ENCODE results near the gene SNX33. TPM values are rescaled to one million over a fixed set of nuclear protein-coding genes. Genes with fewer than 3 reads are reported as not detected.
A peak's percentile ranks its signal among the peaks of the same experiment; 100 is the strongest.

SNX33 gene
- total and polyA plus RNA-seq, 3 donors from 2014 or later = 8.3 to 11.5 (median 10.5) TPM

DNA sequence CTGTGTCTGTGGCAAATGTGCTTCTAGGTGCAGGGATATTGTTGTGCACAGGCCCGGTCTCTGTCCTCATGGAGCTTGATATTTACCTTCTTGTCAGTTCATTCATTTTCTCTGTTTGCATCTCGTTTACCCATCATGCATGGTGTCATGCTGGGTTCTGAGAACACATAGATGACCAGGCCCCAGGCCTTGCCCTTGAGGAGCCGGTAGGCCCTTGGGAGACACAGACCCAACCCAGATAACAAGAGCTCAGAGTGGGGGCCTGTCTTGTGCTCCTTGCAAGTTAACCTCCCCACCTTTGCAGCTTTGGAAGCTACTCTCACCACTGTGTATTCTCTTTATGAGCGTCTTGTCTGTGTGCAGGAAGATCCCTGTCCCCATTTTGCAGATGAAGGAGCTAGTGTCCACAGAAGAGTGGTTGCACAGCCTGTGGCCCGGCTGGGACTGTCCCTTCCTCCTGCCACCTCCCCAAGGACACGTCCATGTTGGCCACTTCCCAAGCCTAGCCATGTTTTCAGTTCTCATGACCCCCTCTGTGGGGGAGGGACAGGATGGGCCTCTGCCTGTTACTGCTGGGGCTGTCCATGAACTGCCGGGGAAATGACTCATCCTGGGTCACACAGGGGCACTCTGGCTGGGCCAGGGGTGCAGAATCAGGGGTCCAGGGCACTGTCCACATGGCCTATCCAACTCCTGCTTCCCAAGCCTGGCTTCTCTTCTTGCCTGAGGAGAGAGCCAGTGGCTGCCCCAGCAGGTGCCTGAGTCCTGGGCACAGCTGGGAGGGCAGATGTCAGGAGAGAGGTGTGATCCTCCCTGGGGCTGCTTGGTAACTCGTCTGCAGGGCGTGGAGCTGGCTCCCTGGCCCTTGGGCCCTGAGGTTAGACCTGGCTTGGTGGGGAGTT is 3.4 kb downstream of the SNX33 start:
- Histone ChIP-seq H3K4me1 (peaks cover 46% of the 10 kb centered on the region), H3K4me3 (no peak overlapping the region), H3K36me3 (ENCODE audit: low read depth, missing control alignments) (no peaks in the 10 kb centered on the region), H3K27me3 (no peaks in the 10 kb centered on the region), H3K9me3 (no peaks in the 10 kb centered on the region), H3K27ac (no peak overlapping the region)
- DNase-seq = peak; percentile 51
- TF ChIP-seq, protein P1, sequence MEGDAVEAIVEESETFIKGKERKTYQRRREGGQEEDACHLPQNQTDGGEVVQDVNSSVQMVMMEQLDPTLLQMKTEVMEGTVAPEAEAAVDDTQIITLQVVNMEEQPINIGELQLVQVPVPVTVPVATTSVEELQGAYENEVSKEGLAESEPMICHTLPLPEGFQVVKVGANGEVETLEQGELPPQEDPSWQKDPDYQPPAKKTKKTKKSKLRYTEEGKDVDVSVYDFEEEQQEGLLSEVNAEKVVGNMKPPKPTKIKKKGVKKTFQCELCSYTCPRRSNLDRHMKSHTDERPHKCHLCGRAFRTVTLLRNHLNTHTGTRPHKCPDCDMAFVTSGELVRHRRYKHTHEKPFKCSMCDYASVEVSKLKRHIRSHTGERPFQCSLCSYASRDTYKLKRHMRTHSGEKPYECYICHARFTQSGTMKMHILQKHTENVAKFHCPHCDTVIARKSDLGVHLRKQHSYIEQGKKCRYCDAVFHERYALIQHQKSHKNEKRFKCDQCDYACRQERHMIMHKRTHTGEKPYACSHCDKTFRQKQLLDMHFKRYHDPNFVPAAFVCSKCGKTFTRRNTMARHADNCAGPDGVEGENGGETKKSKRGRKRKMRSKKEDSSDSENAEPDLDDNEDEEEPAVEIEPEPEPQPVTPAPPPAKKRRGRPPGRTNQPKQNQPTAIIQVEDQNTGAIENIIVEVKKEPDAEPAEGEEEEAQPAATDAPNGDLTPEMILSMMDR (IDR thresholded peaks at IDR 0.05) = no peak
- no peak for TF ChIP-seq POLR2A (IDR thresholded peaks at IDR 0.05)
- intact Hi-C loops (cut with DNase I; ENCODE audit: low total_unique reads) = no loop called here
- WGBS, 2 donors = 41% methylated on average over 6 to 9 of the region's 9 CpGs

DNA sequence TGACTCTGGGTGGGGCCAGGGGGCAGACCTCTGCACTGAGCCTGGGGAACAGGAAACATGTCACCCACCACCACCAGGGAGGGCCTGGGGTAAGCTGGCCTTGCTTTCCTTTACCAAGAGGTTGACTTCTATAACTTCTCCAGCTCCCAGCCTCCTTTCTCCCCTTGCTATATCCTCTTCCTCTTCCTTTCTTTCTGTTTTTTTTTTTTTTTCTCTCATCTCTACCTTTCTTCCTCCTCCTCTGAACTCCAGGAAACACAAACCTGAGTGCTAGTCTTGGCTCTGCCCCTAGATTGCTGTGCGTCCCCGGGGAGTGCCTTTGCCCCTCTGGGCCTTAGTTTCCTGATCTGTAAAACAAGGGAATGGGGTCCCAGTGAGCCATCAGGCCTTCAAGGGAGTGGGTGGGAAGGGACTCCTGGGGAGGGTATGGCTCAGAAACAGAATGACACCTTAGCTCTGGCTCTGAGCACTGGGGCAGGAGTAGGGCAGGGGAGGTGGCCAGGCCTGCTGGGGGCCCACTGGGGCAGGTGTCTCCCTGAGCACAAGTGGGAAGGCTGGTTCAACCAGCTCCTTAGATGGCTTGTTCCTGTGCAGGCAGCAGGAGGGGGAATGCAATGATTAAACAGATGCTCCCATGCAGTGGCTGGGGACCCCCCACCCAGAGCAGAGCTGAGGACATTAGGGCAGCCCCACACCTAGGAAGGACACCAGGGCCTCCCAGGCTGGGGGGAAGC is 4.3 kb downstream of the SNX33 start:
- TF ChIP-seq, protein P1 (IDR thresholded peaks at IDR 0.05) = no peak
- no peak for TF ChIP-seq POLR2A (IDR thresholded peaks at IDR 0.05)
- H3K9me3 ChIP-seq = no peaks in the 10 kb centered on the region
- H3K27ac ChIP-seq = no peak overlapping the region
- H3K36me3 ChIP-seq (ENCODE audit: low read depth, missing control alignments) = no peaks in the 10 kb centered on the region
- H3K4me3 ChIP-seq = no peak overlapping the region
- peaks cover 40% of the 10 kb centered on the region for H3K4me1 ChIP-seq
- 60 to 71% methylated on average over 2 of the region's 2 CpGs for WGBS, 2 donors
- intact Hi-C loops (cut with DNase I; ENCODE audit: low total_unique reads) = no loop called here
- H3K27me3 ChIP-seq = no peaks in the 10 kb centered on the region
- no peak for DNase-seq

DNA sequence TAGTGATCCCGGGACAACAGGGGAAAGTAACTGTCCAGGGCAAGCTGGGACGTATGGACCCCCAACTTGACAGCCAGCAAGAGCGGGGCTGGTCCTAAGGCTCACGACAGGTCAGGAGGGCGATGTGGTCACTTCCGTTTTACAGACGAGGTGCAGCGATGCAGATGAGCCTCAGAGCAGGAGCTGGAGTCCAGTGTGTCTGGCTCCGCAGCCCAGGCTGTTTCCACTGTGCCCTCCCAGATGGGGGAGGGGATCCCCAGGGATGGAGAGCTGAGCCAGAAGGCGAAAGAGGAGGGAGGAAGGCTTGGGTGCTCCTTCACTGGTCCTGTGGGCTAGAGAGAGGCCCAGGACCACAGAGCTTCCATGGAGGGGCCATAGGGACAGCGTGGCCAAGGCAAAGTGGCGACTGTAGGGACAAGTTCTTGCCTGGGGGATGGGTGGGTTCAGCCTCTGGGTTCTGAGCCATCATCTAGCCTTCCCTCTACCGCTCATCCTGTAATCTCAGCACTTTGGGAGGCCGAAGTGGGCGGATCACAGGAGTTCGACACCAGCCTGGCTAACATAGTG is 5.7 kb downstream of the SNX33 start:
- Histone ChIP-seq H3K27me3 (no peaks in the 10 kb centered on the region), H3K27ac (no peak overlapping the region), H3K9me3 (no peaks in the 10 kb centered on the region), H3K4me3 (no peak overlapping the region), H3K4me1 (peaks cover 40% of the 10 kb centered on the region), H3K36me3 (ENCODE audit: low read depth, missing control alignments) (no peaks in the 10 kb centered on the region)
- intact Hi-C loops (cut with DNase I; ENCODE audit: low total_unique reads) = no loop called here
- no peak for TF ChIP-seq POLR2A (IDR thresholded peaks at IDR 0.05)
- TF ChIP-seq, protein P1 (IDR thresholded peaks at IDR 0.05) = no peak
- no peak for DNase-seq
- 72 to 75% methylated on average over 16 of the region's 16 CpGs for WGBS, 2 donors

DNA sequence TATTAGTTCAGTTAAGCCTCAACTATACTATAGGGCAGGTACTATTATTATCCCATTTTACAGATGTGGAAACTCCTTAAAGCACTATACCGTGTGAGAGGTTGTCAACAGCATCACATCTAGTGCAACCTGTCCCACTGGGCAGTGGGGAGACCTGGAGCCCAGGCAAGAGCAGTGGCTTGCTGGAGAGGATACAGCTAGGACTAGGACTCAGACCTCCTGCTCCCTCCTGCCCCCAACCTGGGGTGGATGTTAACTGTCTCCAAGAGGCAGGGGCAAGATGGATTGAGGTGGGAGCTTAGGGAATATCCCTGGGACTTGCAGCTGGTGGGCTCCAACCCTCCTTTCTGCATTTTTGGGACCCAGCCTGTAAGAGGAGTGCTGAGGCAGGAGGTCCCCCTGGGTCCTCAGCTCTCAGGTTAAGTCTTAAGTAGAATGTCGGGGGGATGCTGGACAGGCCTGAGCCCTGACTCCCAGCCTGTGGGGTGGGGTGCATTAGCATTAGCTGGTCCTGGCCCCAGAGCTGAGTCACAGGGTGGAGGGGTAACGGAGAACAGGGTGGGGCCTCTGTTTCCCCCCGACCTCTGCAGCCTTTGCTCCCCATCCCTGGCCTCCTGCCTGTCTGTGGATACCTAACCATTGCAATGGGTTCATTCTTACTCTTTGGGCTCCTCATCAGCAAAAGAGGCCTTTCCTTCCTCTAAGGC is 6.6 kb downstream of the SNX33 start:
- WGBS, 2 donors = 65 to 83% methylated on average over 4 of the region's 4 CpGs
- no peak for DNase-seq
- H3K4me3 ChIP-seq = no peak overlapping the region
- no peaks in the 10 kb centered on the region for H3K36me3 ChIP-seq (ENCODE audit: low read depth, missing control alignments)
- intact Hi-C loops (cut with DNase I; ENCODE audit: low total_unique reads) = no loop called here
- no peak for TF ChIP-seq POLR2A (IDR thresholded peaks at IDR 0.05)
- TF ChIP-seq, protein P1 (IDR thresholded peaks at IDR 0.05) = no peak
- peaks cover 36% of the 10 kb centered on the region for H3K4me1 ChIP-seq
- no peak overlapping the region for H3K27ac ChIP-seq
- H3K27me3 ChIP-seq = no peaks in the 10 kb centered on the region
- no peaks in the 10 kb centered on the region for H3K9me3 ChIP-seq
